Renal cortex interstitium (tissue), 11 donors: ENCODE data around the gene SYNJ2. TPM values are rescaled to one million over a fixed set of nuclear protein-coding genes. Genes with fewer than 3 reads are reported as not detected.
A peak's percentile ranks its signal among the peaks of the same experiment; 100 is the strongest.

Experiments used
- DNase-seq, 11 donors: peaks; one replicate each; pipeline ENCODE4 v3.0.0-alpha.2; 2013; ENCODE audit warnings: low read depth in 9 of 11, low spot score in 4 of 11; ENCODE audit errors: extremely low read depth in 1 of 11
- polyA plus RNA-seq, 3 donors: library from polyadenylated mRNA; unstranded; fragments of 120-200 nt; gene quantifications; one replicate each; pipeline ENCODE4 v1.2.1, GENCODE V29; 2013; ENCODE audit not compliant: insufficient read length in 3 of 3

Gene SYNJ2
- polyA plus RNA-seq, 3 donors = 11.0 to 11.5 (median 11.4) TPM

DNA sequence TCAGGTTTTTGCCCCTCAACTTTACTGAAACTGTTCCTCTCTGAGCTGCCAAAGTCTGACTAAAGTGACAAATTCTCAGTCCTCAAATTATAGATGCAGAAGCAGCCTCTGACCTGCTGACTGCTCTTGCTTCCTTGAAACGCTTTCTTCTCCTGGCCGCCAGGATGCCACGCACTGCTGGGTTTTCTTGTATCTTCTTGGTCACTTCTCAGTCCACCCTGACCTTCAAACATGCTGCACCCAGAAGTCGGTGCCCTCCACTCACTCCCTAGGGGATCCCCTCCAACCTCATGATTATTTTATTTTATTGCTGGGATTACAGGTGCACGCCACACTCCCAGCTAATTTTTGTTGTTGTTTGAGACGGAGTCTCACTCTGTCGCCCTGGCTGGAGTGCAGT is 24.7 kb downstream of the SYNJ2 start:
- DNase-seq = no peak

- no peak for DNase-seq
These were observed 25.3 kb downstream of the SYNJ2 start for GRCh38 chr6:158006821-158007570.

- DNase-seq = no peak
These were observed 27.1 kb downstream of the SYNJ2 start for GRCh38 chr6:158008864-158009113.

- peak in 3 of 11 donors; percentile 58 to 71 (median 61) for DNase-seq
These were observed 27.6 kb downstream of the SYNJ2 start for GRCh38 chr6:158009114-158009891.

- DNase-seq = no peak
These were observed 28.4 kb downstream of the SYNJ2 start for GRCh38 chr6:158009935-158010585.

- no peak for DNase-seq
These were observed 29.2 kb downstream of the SYNJ2 start for GRCh38 chr6:158010591-158011477.

GRCh38 chr6:158011478-158011920 is 29.8 kb downstream of the SYNJ2 start:
- no peak for DNase-seq

GRCh38 chr6:158011980-158012566 is 30.4 kb downstream of the SYNJ2 start:
- DNase-seq = no peak

- DNase-seq = no peak
These were observed 32.3 kb downstream of the SYNJ2 start for GRCh38 chr6:158013904-158014504.

GRCh38 chr6:158014505-158015187 is 33.0 kb downstream of the SYNJ2 start:
- no peak for DNase-seq

- DNase-seq = no peak
These were observed 33.5 kb downstream of the SYNJ2 start for GRCh38 chr6:158015188-158015506.

DNA sequence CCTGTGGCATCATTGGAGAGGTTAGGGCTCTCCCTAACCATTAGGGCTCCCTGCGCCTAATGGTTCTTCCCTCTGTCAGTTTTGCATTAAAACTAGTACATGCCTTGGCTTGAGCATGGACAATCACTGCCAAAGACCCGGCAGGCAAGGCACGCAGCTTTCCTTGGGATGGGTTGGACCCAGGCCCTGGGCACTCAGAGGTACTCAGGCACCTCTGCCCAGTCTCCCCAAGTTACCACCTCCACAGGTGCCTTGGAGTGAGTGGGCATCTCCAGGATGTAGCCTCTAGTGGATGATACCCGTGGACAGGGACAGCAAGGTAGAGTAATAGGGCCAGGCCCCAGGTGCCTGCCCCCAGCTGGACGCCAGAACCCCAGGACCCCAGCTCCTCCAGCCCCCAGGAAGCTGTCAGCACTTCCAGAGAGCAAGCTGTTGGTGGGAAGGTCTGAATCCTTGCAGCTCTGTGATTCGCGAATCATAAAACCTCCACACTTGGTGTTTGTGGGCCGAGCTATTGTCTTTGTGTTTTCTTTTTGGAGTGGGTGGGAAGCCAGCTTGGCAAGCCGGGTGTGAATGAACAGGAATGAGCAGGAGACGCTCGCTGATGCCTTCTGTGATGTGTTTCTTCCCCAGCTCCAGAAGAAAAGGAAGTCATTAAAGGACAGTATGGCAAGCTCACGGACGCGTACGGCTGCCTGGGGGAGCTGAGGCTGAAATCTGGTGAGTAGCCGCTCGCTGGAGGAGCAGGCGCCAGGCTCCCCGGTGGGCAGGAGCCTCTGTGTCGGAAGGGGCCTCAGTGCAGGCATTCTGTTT is 35.1 kb downstream of the SYNJ2 start:
- DNase-seq = no peak

- DNase-seq = no peak
These were observed 36.0 kb downstream of the SYNJ2 start for GRCh38 chr6:158017621-158018040.

GRCh38 chr6:158018041-158018771 is 36.5 kb downstream of the SYNJ2 start:
- DNase-seq = no peak

DNA sequence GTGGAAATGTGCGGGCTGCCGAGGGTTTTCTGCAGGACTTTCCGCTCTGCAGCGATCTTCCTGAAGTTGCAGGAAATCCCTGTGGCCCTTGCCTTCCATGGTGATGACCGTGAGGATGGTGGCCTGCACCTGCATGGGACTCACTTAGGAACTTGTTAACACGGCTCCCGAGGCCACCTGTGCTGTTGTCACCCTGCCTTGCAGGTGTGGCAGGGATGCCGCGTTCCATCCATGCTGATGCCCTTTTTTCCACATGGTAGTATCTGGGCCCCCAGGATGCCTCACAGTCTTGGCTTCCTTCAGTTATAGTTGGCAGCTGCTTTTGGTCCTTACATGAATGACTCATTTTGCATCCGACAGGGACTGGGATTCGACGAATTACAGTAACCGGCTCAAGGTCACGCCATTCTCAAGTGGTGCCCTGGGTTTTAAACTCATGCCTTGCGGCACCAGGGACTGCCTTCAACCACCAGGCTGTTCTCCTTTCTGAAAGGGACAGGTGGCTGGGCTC is 37.2 kb downstream of the SYNJ2 start:
- no peak for DNase-seq

DNA sequence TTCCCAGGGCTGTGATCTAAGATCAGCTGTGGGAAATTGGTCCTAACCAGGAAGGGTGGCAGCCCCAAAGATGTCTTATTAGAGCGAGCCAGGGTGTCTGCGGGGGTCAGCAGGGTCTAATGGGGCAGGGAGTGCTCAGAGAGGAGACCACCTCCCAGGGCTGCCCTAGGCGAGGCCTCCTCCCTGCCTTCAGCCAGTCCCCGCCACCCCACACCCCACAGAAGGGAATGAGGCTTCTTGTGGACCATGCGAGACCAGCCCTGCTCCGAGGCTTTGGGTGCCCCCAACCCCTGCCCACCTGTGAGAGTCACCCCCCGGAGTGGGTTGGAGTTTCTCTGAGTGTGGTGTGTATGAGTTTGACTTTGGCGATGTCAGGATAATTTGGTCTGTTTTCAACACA is 37.8 kb downstream of the SYNJ2 start:
- no peak for DNase-seq
